HEK293T (cell line): Measurements from ENCODE around the gene DCHS2.

ENCODE experiments used
- BHLHE40 ChIP-seq: fragments of 450-650 bp; IDR thresholded peaks from 2 replicates; pipeline ENCODE4 v1.6.1; 2016; ENCODE audit warnings: mild to moderate bottlenecking, moderate library complexity, borderline replicate concordance
- CTBP1 ChIP-seq: fragments of 450-650 bp; IDR thresholded peaks from 2 replicates; pipeline ENCODE4 v1.6.1; 2016; ENCODE audit warnings: borderline replicate concordance
- FOXA1 ChIP-seq: fragments of 450-650 bp; IDR thresholded peaks from 2 replicates; pipeline ENCODE4 v1.6.1; 2016; ENCODE audit warnings: mild to moderate bottlenecking
- FOXK2 ChIP-seq: fragments of 450-650 bp; IDR thresholded peaks from 2 replicates; pipeline ENCODE4 v1.6.1; 2016; ENCODE audit warnings: mild to moderate bottlenecking
- HDGF ChIP-seq: fragments of 450-650 bp; IDR thresholded peaks from 2 replicates; pipeline ENCODE4 v1.6.1; 2017; ENCODE audit warnings: antibody characterized with exemption, borderline replicate concordance
- LEF1 ChIP-seq: fragments of 450-650 bp; IDR thresholded peaks from 2 replicates; pipeline ENCODE4 v1.6.1; 2017; ENCODE audit warnings: mild to moderate bottlenecking, borderline replicate concordance
- ZNF384 ChIP-seq: fragments of 450-650 bp; IDR thresholded peaks from 2 replicates; pipeline ENCODE4 v1.6.1; 2016
- TF ChIP-seq, protein P1 (sequence below): fragments of 450-650 bp; IDR thresholded peaks from 2 replicates; pipeline ENCODE4 v1.6.1; 2016

DNA sequence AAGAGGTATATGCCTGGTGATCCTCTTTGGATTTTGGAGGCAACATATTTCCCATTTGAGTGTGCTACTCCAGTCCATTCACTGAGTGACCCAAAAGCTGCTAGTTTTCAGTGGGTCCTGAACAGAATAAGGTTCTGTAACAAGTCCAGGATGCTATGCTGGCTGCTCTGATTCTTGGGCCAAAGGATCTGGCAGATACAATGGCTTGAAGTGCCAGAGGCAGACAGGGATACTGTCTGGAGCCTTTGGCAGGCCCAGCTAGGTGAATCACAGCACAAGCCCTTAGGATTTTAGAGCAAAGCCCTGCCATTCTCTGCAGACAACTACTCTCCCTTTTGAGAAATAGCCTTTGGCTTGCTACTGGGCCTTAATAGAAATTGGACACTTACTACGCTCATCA is 40.6 kb downstream of the DCHS2 start:
- TF ChIP-seq FOXA1 (no peak), BHLHE40 (no peak), CTBP1 (no peak), FOXK2 (no peak), HDGF (no peak), ZNF384 (no peak), LEF1 (no peak)
- TF ChIP-seq, protein P1, sequence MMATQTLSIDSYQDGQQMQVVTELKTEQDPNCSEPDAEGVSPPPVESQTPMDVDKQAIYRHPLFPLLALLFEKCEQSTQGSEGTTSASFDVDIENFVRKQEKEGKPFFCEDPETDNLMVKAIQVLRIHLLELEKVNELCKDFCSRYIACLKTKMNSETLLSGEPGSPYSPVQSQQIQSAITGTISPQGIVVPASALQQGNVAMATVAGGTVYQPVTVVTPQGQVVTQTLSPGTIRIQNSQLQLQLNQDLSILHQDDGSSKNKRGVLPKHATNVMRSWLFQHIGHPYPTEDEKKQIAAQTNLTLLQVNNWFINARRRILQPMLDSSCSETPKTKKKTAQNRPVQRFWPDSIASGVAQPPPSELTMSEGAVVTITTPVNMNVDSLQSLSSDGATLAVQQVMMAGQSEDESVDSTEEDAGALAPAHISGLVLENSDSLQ: no peak
